GM18951 (cell line): ENCODE results near the gene AP4M1.
"Not testable (repeated sequence)": the region's sequence is repeated elsewhere in the genome, so short reads cannot be mapped to it uniquely, and the experiment has no call there.

Experiments used
- POLR2A ChIP-seq: IDR thresholded peaks from 4 replicates; pipeline ENCODE4 v1.6.1; 2011; ENCODE audit warnings: mild to moderate bottlenecking; ENCODE audit not compliant: insufficient read length, insufficient read depth; ENCODE audit errors: extremely low read depth
- in situ Hi-C: fragments of 300-500 bp; cut with MboI; formaldehyde crosslinking; loops from one replicate; pipeline ENCODE4 v1.12.0; 2022; ENCODE audit warnings: low sequenced_read_pairs, mixed read lengths, inconsistent platforms; ENCODE audit not compliant: unreplicated experiment

AP4M1 gene

DNA sequence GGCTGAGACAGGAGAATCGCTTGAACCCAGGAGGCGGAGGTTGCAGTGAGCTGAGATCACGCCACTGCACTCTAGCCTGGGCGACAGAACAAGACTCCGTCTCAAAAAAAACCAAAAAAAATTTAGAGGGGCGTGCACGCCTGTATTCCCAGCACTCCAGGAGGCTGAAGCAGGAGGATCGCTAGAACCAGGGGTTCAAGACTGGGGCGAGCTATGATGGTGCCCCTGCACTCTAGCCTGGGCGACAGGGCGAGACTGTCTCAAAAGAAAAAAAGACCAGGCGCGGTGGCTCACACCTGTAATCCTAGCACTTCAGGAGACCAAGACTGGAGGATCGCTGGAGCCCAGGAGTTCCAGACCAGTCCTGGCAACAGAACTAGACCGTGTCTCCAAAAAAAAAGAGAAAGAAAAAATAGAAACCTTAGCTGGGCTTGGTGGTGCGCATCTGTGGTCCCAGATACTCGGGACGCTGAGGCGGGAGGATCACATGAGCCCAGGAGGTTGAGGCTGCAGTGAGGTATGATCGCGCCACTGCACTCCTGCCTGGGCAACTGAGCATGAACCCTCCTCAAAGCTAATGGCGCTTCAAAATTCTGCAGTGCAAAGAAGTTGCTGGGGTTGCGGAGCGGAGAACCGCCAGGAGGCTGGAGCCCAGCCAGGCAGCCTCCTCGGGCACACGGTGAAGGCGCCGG, 24.9 kb downstream of the AP4M1 start:
- in situ Hi-C loops = no loop called here
- TF ChIP-seq POLR2A = no peak

DNA sequence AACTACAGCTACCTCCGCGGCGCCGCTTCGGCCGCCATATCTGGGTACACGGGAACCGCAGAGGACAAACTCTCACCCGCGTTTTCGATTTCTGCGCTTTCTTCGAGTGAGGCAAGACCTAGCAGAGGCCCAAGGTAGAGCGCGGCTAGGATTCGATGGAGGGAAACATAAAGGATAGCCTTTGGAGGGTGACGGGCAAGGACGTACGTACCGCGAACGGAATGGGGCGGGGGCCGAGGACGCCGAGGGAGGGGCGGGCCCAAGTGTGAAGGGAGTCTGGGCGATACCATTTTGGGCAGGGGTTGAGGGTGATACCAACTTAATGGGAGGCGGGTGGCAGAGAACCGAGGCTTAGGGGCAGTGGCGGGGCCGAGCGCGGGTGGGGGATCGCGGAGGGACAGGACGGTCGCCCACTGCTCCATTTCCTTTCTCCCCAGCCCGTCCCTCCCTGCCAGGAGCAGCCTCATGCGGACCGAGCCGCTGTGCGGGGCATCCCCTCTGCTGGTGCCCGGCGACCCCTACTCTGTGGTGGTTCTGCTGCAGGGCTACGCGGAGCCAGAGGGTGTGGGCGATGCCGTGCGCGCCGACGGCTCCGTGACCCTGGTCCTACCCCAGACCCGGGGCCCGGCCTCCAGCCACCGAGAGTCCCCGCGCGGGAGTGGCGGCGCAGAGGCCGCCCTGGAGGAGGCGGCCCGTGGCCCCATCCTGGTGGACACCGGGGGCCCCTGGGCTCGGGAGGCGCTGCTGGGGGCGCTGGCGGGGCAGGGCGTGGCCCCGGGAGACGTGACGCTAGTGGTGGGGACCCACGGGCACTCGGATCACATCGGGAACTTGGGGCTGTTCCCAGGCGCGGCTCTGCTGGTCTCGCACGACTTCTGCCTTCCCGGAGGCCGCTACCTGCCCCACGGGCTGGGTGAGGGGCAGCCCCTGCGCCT, 25.8 kb downstream of the AP4M1 start, which contains the start of gene MBLAC1:
MBLAC1 (plus strand) TSS at position 37 of the 935 bp plus-strand sequence; CDS start at position 466, 429 bp downstream.
- peak; percentile 85 for TF ChIP-seq POLR2A
- in situ Hi-C loops = no loop called here

DNA sequence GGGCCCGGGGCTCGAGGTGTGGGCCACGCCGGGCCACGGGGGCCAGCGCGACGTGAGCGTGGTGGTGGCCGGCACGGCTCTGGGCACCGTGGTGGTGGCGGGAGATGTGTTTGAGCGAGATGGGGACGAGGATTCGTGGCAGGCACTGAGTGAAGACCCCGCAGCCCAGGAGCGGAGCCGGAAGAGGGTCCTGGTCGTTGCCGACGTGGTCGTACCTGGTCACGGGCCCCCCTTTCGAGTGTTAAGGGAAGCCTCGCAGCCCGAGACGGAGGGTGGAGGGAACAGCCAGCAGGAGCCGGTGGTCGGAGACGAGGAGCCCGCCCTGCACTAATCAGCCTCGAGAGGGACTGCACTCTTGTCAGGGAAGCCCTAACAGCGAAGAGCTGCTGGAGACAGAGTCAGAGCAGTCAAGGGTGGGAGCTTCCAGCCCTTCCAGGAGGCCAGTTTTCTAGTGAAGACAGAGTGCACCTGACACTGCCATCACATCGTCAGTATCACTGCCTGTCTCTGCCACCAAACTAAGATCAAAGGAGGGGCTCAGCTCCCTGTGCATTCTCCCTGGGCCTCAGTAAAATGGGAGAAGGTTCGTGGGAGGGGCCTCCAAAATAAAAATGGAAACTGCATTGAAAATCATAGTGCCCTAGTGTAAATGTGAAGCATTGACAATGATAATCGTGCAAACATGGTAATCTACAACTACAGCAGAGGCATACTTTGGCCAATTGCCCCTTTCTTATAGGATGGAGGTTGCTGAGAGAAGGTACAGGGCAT, 26.6 kb downstream of the AP4M1 start:
- in situ Hi-C loops = no loop called here
- no peak for TF ChIP-seq POLR2A

DNA sequence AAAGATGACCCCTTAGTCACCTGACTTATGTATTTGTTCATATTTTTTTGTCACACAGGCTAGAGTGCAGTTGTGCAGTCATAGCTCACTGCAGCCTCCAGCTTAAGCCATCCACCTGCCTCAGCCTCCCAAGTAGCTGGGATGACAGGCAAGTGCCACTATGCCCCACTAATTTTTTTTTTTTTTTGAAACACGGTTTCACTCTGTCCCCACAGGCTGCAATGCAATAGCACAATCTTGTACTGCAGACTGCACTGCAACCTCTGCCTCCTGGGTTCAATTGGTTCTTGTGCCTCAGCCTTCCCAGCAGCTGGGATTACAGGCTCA, 27.2 kb downstream of the AP4M1 start:
- TF ChIP-seq POLR2A = no peak
- in situ Hi-C loops = no loop called here

DNA sequence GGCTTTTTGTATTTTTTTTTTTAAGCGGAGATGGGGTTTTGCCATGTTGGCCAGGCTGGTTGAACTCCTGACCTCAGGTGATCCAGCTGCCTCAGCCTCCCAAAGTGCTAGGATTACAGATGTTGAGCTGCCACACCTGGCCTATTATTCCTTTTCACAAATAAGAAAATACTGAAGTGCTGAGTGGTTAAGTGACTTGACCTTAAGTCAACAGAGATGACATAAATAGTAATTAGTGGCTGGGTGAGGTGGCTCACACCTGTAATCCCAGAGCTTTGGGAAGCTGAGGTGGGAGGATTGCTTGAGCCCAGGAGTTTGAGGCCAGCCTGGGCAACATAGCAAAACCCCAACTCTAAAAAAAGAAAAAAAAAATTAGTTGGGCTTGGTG, 28.8 kb downstream of the AP4M1 start:
- in situ Hi-C loops = not testable (repeated sequence)

DNA sequence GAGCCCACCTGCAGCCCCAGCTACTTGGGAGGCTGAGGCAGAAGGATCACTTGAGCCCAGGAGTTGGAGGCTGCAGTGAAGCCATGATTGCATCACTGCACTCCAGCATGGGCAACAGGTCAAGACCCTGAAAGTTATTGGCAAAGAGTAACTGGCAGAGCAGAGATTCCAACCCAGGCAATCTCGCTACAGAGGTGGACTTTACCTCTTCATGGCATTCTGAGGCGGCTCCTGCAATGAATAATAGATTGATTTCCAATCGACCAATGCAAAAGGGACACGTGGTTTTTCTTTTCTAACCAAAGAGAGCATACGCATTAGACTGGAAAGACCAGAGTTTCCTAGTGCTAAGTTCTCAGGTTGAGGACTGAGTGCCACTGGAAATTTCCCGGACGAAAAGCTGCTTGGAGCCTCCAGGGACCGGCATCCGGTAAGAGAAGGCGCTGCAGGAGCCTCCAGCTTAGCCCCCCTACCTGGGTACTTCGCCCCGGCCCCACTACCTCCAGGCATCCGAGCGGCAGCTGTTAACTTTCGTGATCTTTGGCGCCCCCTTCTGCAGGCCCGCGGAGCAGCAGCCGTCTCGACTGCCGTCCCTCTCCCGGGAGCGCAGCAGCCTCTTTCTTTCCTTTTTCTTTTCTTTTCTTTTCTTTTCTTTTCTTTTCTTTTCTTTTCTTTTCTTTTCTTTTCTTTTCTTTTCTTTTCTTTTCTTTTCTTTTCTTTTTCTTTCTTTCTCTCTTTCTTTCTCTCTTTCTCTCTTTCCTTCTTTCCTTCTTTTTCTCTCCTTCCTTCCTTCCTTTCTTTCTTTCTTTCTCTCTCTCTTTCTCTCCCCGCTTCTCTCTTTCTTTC, 29.4 kb downstream of the AP4M1 start:
- in situ Hi-C loops = no loop called here
- no peak for TF ChIP-seq POLR2A

DNA sequence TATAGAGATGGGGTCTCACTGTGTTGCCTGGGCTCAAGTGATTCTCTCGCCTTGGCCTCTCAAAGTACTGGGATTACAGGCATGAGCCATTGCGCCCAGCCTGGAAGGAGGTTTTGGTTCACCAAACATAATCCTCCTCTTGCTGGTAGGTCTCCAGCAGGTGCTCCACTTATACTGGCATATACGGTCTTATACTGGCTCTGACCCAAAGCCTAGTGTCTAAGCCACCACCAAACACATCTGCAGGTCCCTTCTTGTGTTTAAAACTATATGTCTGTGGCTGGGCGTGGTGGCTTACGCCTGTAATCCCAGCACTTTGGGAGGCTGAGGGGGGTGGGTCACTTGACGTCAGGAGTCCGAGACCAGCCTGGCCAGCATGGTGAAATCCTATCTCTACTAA, 30.7 kb downstream of the AP4M1 start:
- in situ Hi-C loops = no loop called here
- no peak for TF ChIP-seq POLR2A

DNA sequence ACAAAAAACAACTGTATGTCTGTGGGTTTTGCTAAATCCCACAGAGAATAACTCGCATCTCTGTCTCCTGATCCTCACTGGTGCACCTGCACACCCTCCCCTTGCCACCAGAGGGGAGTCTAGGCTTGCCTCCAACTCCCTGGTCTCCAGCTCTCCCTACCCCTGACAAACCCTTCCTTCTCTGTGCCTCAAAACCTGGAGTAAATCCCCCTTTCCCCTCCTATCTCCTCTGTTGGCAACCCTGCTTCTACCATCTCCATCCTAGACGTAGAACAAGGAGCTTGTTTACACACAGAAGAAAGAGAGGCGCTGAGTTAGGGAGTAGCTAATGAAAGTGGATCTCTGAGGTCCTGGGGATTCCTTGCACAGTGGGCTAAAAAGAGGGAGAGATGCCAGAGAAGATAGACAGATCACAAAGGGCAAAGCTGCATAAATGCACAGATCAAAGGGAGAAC, 31.3 kb downstream of the AP4M1 start:
- TF ChIP-seq POLR2A = no peak
- in situ Hi-C loops = no loop called here

DNA sequence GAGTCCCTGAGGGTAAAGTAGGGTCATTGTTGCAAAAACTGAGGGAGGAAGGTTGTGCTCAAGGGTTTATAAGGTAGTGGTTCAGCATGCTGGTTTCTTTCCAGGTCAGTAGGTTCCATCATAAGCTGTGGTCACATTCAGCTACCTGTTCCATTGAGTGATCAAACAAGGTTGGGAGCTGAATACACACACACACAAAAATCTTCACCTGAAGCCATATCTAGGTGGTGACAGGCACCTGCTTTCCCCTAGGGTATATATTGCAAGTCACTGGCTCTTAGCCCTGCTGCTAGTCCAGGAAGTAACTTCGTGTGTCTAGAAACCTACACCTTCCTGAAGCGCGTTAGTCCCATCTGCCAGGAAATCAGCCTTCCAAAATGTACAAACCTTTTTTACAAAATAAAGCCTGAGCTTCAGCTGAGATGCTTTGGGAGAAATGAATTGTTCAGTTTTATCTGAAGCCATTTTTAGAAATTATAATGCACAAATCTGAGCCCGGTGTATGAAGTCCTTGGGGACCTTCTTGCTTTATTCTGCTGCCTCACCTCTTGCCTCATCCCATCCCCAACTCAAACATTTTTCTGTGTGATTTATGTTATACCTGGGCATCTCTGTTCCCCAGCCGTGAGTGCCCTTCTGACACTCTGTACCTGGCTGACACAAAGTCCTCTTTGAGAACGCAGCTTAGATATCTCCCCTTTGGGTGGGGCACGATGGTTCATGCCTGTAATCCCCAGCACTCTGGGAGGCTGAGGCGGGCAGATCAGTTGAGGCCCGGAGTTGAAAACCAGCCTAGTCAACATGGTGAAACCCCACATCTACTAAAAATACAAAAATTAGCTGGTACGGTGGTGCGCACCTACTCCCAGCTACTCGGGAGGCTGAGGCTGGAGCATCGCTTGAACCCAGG, 36.7 kb downstream of the AP4M1 start:
- TF ChIP-seq POLR2A = no peak
- in situ Hi-C loops = no loop called here

DNA sequence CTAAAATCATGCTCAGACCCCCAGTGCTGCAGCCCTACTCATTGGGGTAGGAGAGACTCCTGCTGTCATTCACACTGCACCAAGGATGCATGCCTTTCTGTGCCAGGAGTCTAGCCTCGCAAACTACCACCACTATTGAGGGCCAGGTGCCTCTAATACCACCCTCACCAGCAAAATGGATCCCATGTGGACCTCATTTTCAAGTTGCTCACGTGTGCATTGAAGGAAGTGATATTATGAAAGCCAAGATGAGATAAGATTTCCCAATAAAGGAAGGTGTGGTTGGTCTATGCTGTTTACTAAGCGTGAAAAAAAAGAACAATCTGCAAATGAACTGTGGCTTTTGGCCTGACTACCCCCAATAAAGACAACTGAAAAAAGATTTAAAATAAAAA, 40.1 kb downstream of the AP4M1 start:
- in situ Hi-C loops = loop anchor here (10.0 kb wide), 1 partner anchor 73 kb away; the partner anchor contains the start of gene PVRIG
- no peak for TF ChIP-seq POLR2A

DNA sequence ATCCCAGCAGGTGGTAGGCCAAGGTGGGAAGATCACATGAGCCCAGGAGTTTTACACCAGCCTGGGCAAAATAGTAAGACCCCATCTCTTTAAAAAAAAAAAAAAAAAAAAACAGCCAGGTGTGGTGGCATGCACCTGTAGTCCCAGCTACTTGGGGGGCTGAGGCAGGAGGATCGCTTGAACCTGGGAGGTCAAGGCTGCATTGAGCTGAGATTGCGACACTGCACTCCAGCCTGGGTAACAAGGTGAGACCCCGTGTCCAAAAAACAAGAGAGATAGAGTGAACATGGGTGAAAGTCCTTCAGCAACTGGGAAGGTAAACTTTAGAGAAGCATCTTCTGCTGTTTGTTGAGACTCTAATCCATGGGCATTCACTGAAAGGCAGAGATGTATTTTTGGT, 41.0 kb downstream of the AP4M1 start:
- no peak for TF ChIP-seq POLR2A
- in situ Hi-C loops = loop anchor here (10.0 kb wide), 1 partner anchor 72 kb away; the partner anchor contains the start of gene PVRIG

DNA sequence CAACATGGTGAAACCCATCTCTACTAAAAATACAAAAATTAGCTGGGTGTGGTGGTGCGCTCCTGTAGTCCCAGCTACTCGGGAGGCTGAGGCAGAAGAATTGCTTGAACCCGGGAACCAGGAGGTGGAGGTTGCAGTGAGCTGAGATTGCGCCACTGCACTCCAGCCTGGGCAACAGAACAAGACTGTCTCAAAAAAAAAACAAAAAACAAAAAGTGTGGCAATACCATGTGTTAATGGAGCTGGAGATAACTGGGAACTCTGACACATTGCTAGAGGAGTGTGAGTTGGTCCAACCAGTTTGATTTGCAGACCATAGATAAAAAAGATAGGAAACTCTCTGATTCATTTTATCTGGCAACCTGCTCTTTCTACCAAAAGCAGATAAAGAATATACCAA, 44.9 kb downstream of the AP4M1 start:
- in situ Hi-C loops = loop anchor here (10.0 kb wide), 1 partner anchor 68 kb away; the partner anchor contains the start of gene PVRIG
